Activated gamma-delta T cell treated with Interleukin-2 at 50 U/mL for 16 hours (primary cell): Measurements from ENCODE around the gene GPR42.

Experiments used
- DNase-seq: peaks from one replicate; pipeline ENCODE4 v3.0.0-alpha.2; 2020

GPR42 gene

DNA sequence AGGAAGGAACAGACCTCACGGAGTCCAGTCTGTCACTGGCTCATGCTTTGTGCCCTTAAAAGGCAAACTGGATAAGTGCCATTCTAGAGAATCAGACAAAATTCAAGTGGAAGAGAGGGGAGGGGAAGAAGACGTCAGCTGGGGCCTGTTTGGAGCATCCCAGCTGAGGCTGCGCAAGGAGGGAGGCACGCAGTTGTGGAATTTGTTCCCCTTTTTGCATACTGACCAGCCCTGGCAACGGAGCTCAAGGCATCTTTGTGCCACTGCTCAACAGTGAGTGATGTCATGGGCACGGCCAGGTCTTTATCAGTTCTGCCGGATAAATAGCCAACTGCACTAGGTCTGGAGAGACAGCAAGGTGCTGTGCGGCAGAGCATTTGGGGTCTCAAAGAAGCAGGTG, at the start of gene GPR42:
GPR42 (plus strand) TSS at position 347 of the 400 bp plus-strand sequence. CDS start 292 bp downstream, outside the sequence.
- DNase-seq, result no peak

DNA sequence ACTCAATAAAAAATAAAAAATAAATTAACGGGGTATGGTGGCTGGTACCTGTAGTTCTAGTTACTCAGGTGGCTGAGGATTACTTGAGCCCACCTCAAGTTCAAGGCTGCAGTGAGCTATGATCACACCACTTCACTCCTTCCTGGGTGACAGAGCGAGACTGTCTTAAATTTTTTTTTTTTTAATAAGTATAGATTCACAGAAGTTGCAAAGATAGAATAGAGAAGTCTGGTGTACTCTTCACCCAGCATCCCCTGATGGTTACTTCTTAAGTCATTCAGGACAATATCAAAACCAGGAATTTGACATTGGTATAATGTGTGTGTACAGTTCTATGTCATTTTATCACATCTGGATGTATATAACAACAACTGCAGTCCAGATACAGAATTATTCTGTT, 49.6 kb upstream of the GPR42 start:
- DNase-seq, result no peak

DNA sequence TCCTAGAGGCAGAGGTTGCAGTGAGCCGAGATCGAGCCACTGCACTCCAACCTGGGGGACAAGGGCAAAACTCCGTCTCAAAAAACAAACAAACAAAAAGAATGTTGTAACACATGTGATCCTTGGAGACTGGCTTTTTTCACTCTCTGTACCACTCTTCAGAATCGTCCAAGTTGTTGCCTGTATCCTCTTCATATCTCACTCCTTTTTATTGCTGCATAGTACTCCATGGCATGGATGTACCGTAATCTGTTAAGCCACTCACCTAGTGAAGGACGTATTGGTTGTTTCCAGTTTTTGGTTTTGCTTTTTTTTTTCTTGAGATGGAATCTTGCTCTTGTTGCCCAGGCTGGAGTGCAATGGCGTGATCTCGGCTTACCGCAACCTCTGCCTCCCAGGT, 48.9 kb upstream of the GPR42 start:
- no peak for DNase-seq

- no peak for DNase-seq
Measured at GRCh38 chr19:35327642-35328041, 43.2 kb upstream of the GPR42 start.

- no peak for DNase-seq
Measured at GRCh38 chr19:35328851-35329285, 42.0 kb upstream of the GPR42 start, which contains the start of gene CD22. Gene CD22, plus strand, starts transcription at chr19:35329187. Its CDS starts 2,854 bp downstream, at chr19:35332041.

DNA sequence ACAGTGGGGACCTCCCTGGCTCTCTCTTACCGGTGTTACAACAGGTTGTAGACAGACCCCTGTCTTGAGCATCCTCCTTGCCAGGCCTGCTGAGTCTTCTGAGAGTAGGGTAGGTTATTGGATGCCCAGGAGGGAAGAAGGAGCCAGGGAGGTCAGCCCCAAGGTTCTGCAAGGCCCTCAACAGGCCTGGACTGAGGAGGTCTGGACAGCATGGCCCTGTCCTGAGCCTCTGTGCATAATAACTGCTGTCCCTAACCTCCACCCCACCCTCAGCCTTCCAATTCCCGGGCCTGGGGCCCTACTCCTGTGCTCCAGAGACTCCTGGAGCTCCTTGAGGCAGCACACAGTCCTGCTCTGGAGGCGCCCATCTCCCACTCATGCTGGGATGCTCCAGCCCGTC, 41.5 kb upstream of the GPR42 start:
- no peak for DNase-seq

DNA sequence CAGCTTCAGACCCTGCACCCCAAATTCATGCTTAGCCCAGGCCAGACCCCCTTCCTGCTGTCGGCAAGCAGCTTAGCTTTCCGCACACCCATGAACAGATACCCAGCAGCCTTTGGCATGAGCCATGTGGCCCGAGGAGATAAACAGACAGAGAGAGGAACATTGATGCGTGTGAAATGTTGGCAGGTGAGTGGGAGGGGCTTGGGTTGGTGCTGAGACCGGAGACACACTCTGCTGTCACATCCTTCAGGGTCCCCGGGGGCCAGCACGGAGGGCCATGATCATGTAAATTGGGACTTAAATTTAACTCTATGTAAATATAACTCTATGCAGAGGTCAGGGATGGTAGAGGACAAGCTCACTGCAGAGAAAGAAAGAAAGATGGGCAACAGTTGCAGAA, 40.4 kb upstream of the GPR42 start:
- DNase-seq, result no peak

- DNase-seq, result no peak
Measured at GRCh38 chr19:35331551-35332214, 39.2 kb upstream of the GPR42 start.

DNA sequence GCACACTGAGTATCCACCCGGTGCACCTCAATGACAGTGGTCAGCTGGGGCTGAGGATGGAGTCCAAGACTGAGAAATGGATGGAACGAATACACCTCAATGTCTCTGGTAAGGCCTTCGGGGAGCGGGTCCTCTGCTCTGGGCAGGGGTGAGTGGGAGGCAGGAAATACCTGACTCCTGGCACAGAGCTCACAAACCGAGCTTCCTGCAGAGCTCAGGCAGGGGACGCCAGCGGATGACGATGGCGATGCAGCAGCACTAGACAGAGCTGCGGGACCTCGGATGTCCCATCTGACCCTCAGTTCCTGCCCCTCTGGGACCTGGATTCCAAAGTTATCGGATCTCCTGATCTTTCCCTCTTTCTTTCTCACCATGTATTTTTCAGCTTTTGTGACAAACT, 38.1 kb upstream of the GPR42 start:
- DNase-seq, result no peak

- no peak for DNase-seq
Measured at GRCh38 chr19:35334144-35334753, 36.6 kb upstream of the GPR42 start.

DNA sequence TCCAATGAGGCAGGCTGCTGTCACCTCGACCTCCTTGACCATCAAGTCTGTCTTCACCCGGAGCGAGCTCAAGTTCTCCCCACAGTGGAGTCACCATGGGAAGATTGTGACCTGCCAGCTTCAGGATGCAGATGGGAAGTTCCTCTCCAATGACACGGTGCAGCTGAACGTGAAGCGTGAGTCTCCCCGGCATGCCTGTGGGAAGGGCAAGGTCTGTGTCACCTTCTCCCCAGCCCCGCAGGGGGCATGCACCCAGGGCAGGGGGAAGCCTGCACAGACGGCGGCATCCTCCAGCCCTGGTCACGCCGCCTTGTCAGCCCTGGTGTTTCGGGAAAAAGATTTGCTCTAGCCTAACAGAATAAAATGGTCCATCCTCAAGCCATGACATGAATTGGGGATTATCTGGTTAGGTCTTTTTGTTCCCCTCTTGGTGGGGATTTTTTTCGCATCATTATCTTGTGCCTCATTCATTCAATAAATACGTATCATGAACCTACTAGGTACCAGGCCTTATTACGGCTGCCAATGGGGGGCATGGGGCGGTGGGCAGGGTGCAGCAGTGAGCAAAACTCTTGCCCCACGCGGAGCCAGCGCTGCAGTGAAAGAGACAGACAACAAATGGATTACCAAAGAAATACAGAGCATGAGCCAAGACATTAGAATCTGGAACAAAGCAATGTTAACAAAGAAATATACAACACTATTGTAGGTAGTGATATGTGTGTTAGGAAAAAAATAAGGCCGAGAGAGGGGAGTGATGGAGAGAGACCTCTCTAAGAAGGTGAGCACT, 34.5 kb upstream of the GPR42 start:
- no peak for DNase-seq

DNA sequence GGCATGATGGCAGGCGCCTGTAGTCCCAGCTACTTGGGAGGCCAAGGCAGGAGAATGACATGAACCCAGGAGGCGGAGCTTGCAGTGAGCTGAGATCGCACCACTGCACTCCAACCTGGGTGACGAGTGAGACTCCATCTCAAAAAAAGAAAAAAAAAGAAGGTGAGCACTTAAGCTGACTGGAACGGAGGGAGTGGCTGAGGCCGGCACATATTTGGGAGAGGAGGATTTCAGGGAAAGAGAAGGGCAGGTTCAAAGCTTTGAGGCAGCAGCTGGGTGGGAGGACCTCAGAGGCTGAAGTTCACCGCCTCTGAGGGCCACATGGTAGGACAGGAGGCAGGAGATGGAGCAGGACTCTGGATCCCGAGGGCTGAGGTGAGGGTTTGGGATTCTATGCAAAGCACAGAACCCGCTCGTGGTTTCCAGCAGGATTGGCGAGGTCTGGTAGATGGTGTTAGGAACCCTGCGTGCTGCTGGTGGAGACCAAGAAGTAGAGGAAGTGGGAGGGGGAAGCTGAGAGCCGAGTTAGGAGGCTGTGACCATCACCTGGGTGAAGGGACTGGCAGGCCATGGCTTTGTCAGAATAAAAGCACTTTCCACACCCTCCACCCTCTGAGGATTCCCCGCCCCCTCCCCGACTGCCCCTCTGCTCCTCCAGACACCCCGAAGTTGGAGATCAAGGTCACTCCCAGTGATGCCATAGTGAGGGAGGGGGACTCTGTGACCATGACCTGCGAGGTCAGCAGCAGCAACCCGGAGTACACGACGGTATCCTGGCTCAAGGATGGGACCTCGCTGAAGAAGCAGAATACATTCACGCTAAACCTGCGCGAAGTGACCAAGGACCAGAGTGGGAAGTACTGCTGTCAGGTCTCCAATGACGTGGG, 33.5 kb upstream of the GPR42 start:
- DNase-seq, result no peak

- DNase-seq, result no peak
Measured at GRCh38 chr19:35337984-35338296, 32.9 kb upstream of the GPR42 start.

- no peak for DNase-seq
Measured at GRCh38 chr19:35340431-35340830, 30.4 kb upstream of the GPR42 start.

DNA sequence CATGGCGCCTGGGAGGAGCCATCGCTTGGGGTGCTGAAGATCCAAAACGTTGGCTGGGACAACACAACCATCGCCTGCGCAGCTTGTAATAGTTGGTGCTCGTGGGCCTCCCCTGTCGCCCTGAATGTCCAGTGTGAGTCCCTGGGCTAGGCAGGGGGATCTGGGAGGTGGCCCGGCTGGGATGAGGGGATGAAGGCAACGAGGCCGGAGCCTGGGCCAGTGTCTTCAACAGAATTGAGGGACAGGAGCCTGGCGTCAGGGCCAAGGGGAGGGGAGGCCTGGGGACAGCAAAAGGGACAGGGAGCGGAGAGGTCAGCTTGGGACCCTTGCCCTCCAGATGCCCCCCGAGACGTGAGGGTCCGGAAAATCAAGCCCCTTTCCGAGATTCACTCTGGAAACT, 29.9 kb upstream of the GPR42 start:
- DNase-seq, result no peak

GRCh38 chr19:35341565-35342225, 29.2 kb upstream of the GPR42 start:
- DNase-seq, result no peak

DNA sequence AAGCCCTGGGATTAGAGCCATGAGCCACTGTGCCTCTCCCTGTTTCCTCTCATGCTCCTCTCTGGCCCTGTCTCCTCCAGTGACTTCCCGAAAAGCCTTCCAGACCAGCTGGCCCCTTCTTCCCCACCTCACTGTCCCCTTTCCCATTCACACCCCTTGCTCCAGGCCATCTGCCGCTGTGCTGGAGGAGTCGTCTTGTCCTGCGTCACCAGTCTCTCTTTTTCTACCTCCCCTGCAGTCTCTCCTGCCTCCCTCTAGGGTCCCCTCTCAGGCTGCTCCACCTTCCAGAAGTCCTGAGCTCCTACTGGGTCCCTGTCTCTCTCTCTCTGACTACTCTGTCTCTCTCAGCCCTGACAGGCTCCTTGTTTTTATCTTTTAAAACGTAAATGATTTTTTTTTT, 28.4 kb upstream of the GPR42 start:
- DNase-seq, result no peak

DNA sequence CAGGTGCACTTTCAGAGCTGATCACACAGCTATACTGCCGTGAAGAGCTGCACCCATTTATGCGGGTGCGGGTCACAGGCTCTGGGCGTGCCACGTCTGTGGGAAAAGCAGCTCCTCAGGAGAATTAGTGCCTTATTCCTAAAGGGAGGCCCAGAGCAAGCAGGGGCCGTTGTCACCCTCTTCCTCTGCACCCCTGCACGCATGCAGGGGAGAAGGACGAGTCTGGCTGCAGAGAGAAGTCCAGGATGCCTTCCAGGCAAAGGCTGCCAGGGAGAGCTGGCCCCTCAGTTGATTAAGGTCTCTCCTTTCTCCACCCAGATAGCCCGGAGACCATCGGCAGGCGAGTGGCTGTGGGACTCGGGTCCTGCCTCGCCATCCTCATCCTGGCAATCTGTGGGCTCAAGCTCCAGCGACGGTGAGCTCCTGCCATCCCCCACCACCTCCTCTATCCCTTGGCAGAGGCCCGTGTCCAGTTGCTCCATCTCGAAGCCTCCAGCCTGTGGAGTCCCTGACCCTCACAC, 26.3 kb upstream of the GPR42 start:
- DNase-seq, result no peak

- no peak for DNase-seq
Measured at GRCh38 chr19:35345671-35346111, 25.2 kb upstream of the GPR42 start.

GRCh38 chr19:35346193-35347052, 24.4 kb upstream of the GPR42 start:
- DNase-seq, result peak; percentile 58
